ENCODE data around the gene RHO.

RHO gene

GRCh38 chr3:129577366-129577765, 48.9 kb downstream of the RHO start:
- DNase-seq (ENCODE audit: low read depth): no peak

- no peak for DNase-seq (ENCODE audit: low read depth)
Observed at GRCh38 chr3:129577925-129578786, 49.7 kb downstream of the RHO start.

- no peak for DNase-seq (ENCODE audit: low read depth)
Observed at GRCh38 chr3:129579991-129580390, 51.6 kb downstream of the RHO start.

- no peak for DNase-seq (ENCODE audit: low read depth)
Observed at GRCh38 chr3:129581623-129582022, 53.2 kb downstream of the RHO start.

GRCh38 chr3:129582799-129583198, 54.4 kb downstream of the RHO start:
- DNase-seq (ENCODE audit: low read depth): no peak

- no peak for DNase-seq (ENCODE audit: low read depth)
Observed at GRCh38 chr3:129583289-129583688, 54.9 kb downstream of the RHO start.

- DNase-seq (ENCODE audit: low read depth): no peak
Observed at GRCh38 chr3:129584631-129585030, 56.2 kb downstream of the RHO start.
